Neuronal stem cell (in vitro differentiated cells): ENCODE measurements around the gene PARD6G.
A peak's percentile ranks its signal among the peaks of the same experiment; 100 is the strongest.

Experiments
- DNase-seq: peaks from one replicate; pipeline ENCODE4 v3.0.0-alpha.2; 2013; ENCODE audit warnings: low spot score
- H2AFZ ChIP-seq: one replicate; pipeline ENCODE4 v1.6.1; 2013; ENCODE audit warnings: mild to moderate bottlenecking, low read length, inconsistent platforms
- H2AK5ac ChIP-seq: 2 replicates; pipeline ENCODE4 v1.6.1; 2013; ENCODE audit warnings: low read depth, mild to moderate bottlenecking, inconsistent platforms, low read length, moderate library complexity, mixed read lengths
- H2BK120ac ChIP-seq: 2 replicates; pipeline ENCODE4 v1.6.1; 2013; ENCODE audit warnings: low read depth, mild to moderate bottlenecking, inconsistent platforms, low read length, moderate library complexity, mixed read lengths
- H2BK12ac ChIP-seq: one replicate; pipeline ENCODE4 v1.6.1; 2013; ENCODE audit warnings: low read length, inconsistent platforms
- H2BK15ac ChIP-seq: 2 replicates; pipeline ENCODE4 v1.6.1; 2013; ENCODE audit warnings: mild to moderate bottlenecking, low read length, inconsistent platforms, mixed read lengths
- H2BK5ac ChIP-seq: one replicate; pipeline ENCODE4 v1.6.1; 2013; ENCODE audit warnings: inconsistent platforms, mild to moderate bottlenecking, low read length, moderate library complexity
- H3K14ac ChIP-seq: one replicate; pipeline ENCODE4 v1.6.1; 2013; ENCODE audit warnings: low read length, inconsistent platforms
- H3K18ac ChIP-seq: 2 replicates; pipeline ENCODE4 v1.6.1; 2013; ENCODE audit warnings: low read length, inconsistent platforms
- H3K23ac ChIP-seq: 2 replicates; pipeline ENCODE4 v1.6.1; 2013; ENCODE audit warnings: low read depth, mild to moderate bottlenecking, mixed read lengths, low read length, inconsistent platforms; ENCODE audit not compliant: poor library complexity
- H3K27ac ChIP-seq: replicated peaks from 3 replicates; pipeline ENCODE4 v1.5.1; 2013; ENCODE audit warnings: low read length, inconsistent platforms
- H3K27me3 ChIP-seq, 3 experiments: 2 replicates each; pipeline ENCODE4 v1.6.1; 2013; ENCODE audit warnings: low read length in 3 of 3, mild to moderate bottlenecking in 2 of 3, inconsistent platforms in 1 of 3, low read depth in 1 of 3, mixed read lengths in 1 of 3, moderate library complexity in 1 of 3; ENCODE audit not compliant: control insufficient read depth in 3 of 3, insufficient read depth in 3 of 3
- H3K36me3 ChIP-seq, 2 donors: replicated peaks in 1 of 2; 2 replicates each; pipeline ENCODE4 v1.6.1; 2013; ENCODE audit warnings: low read length in 2 of 2; ENCODE audit not compliant: control insufficient read depth in 2 of 2, insufficient read depth in 2 of 2
- H3K4ac ChIP-seq: 2 replicates; pipeline ENCODE4 v1.6.1; 2013; ENCODE audit warnings: inconsistent platforms, mild to moderate bottlenecking, low read length, moderate library complexity
- H3K4me1 ChIP-seq, 2 donors: 1 replicate in 1 of 2; 2 replicates in 1 of 2; pipeline ENCODE4 v1.6.1; 2013; ENCODE audit warnings: low read length in 2 of 2, low read depth in 1 of 2; ENCODE audit not compliant: control insufficient read depth in 2 of 2, insufficient read depth in 1 of 2
- H3K4me2 ChIP-seq: one replicate; pipeline ENCODE4 v1.6.1; 2013; ENCODE audit warnings: mild to moderate bottlenecking, low read length, inconsistent platforms; ENCODE audit not compliant: insufficient read depth, poor library complexity, severe bottlenecking
- H3K4me3 ChIP-seq, 2 donors: 2 replicates each; pipeline ENCODE4 v1.5.1; 2013; ENCODE audit warnings: low read length in 2 of 2, mild to moderate bottlenecking in 2 of 2, inconsistent platforms in 1 of 2, moderate library complexity in 1 of 2
- H3K79me1 ChIP-seq: one replicate; pipeline ENCODE4 v1.6.1; 2013; ENCODE audit warnings: low read depth, mild to moderate bottlenecking, inconsistent platforms, low read length, moderate library complexity
- H3K9ac ChIP-seq: one replicate; pipeline ENCODE4 v1.6.1; 2013; ENCODE audit warnings: mild to moderate bottlenecking, low read depth, low read length, inconsistent platforms; ENCODE audit not compliant: poor library complexity
- H3K9me3 ChIP-seq, 2 donors: replicated peaks in 1 of 2; 2 replicates each; pipeline versions ENCODE3 to v1.6.1; 2013; ENCODE audit warnings: low read length in 2 of 2, mild to moderate bottlenecking in 2 of 2, inconsistent platforms in 1 of 2, low read depth in 1 of 2, mixed read lengths in 1 of 2, moderate library complexity in 1 of 2; ENCODE audit not compliant: control insufficient read depth in 2 of 2, insufficient read depth in 1 of 2
- H4K8ac ChIP-seq: one replicate; pipeline ENCODE4 v1.6.1; 2013; ENCODE audit warnings: low read depth, mild to moderate bottlenecking, inconsistent platforms, low read length, moderate library complexity
- H4K91ac ChIP-seq: one replicate; pipeline ENCODE4 v1.6.1; 2013; ENCODE audit warnings: low read length, low read depth, mild to moderate bottlenecking, inconsistent platforms; ENCODE audit not compliant: poor library complexity
- WGBS, 2 donors: extraction: QIAGEN DNeasy Blood & Tissue Kit; methylation state at CpG; one replicate each; pipeline ENCODE4 v1.1.7; 2013; ENCODE audit warnings: missing lambda C conversion rate in 2 of 2, mixed read lengths in 1 of 2; ENCODE audit not compliant: insufficient read length in 2 of 2, insufficient replicate concordance in 1 of 2; ENCODE audit errors: extremely low coverage in 2 of 2; 5-methylcytosine and 5-hydroxymethylcytosine counted together

PARD6G gene

DNA sequence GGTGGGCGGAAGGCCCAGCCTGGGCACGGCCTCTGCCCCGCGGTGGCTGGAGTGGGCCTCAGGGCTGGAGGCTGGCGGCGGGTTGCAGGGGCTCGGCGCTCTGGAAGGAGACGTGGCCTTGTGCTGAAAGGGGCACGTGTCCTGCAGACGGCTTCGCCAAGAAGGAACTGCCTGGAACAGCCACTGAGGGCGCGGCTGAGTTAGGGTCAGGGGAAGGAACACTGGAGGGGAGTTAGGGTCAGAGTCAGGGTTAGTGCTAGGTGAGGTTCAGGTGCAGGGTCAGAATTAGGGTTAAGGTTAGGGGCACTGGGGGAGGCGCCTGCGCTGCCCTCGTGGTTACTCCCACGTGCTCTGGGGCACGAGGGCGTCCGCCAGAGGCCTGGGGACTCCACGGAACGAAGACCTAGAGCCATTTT lies 139.2 kb downstream of the PARD6G start:
- Histone ChIP-seq H3K9me3 (no peaks in the 10 kb centered on the region), H3K23ac (no peak overlapping the region), H3K4ac (no peak overlapping the region), H3K4me2 (no peak overlapping the region), H3K36me3 (peaks cover 1 to 27% of the 10 kb centered on the region in 2 donors), H2BK5ac (no peak overlapping the region), H3K4me3 (no peak overlapping the region), H3K4me1 (peaks cover 16 to 20% of the 10 kb centered on the region in 2 donors), H4K91ac (peak overlapping the region; percentile 8), H2BK12ac (peak overlapping the region; percentile 36), H3K27me3 (no peaks in the 10 kb centered on the region), H2AFZ (peak overlapping the region; percentile 98), H3K14ac (no peak overlapping the region), H3K79me1 (no peaks in the 10 kb centered on the region), H2BK15ac (peak overlapping the region; percentile 83), H2AK5ac (peak overlapping the region; percentile 71), H3K27ac (no peak overlapping the region), H2BK120ac (peak overlapping the region; percentile 28), H4K8ac (peak overlapping the region; percentile 88), H3K9ac (no peak overlapping the region), H3K18ac (peak overlapping the region; percentile 49)
- no CpG with 5 or more reads among the region's 23 CpGs for WGBS, 2 donors
- DNase-seq, result no peak

DNA sequence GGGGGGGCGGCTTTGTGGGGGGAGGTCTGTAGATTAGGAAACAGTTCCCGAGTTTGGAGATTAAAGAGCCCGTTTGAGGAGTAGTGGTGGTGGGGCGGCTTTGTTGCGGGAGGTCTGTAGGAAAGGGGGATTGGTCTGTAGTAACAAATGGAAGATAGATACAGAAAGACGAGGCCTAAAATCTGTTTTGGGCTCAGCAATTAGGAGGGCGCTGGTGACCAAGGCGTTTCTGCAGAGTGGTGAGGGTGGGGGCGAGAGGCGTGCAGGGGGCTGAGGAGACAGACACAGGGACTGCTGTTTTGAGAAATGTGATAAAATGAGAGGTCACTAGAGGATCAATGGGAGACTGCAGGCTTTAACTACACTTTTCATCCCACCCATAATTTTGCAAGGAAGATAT lies 139.9 kb downstream of the PARD6G start:
- WGBS, 2 donors, result no CpG with 5 or more reads among the region's 10 CpGs
- H3K14ac ChIP-seq, result no peak overlapping the region
- H3K4me1 ChIP-seq, result peaks cover 16 to 17% of the 10 kb centered on the region in 2 donors
- no peak overlapping the region for H3K4me3 ChIP-seq
- H3K27ac ChIP-seq, result no peak overlapping the region
- no peaks in the 10 kb centered on the region for H3K79me1 ChIP-seq
- no peak overlapping the region for H2BK5ac ChIP-seq
- H2AK5ac ChIP-seq, result no peak overlapping the region
- H4K91ac ChIP-seq, result no peak overlapping the region
- no peak for DNase-seq
- H2BK120ac ChIP-seq, result no peak overlapping the region
- peak overlapping the region; percentile 38 for H2AFZ ChIP-seq
- H2BK15ac ChIP-seq, result no peak overlapping the region
- H3K23ac ChIP-seq, result no peak overlapping the region
- no peak overlapping the region for H3K9ac ChIP-seq
- no peaks in the 10 kb centered on the region for H3K9me3 ChIP-seq
- H3K18ac ChIP-seq, result no peak overlapping the region
- H4K8ac ChIP-seq, result no peak overlapping the region
- no peak overlapping the region for H2BK12ac ChIP-seq
- no peaks in the 10 kb centered on the region for H3K27me3 ChIP-seq
- H3K4me2 ChIP-seq, result no peak overlapping the region
- H3K4ac ChIP-seq, result no peak overlapping the region
- H3K36me3 ChIP-seq, result peaks cover 1 to 22% of the 10 kb centered on the region in 2 donors
